H1 (cell line): ENCODE data around the gene RAB7B.

Experiments used
- CHD2 ChIP-seq: IDR thresholded peaks from 2 replicates; pipeline ENCODE4 v1.6.1; 2012; ENCODE audit warnings: low read length, improper control_type of control experiment
- RAD21 ChIP-seq, 2 experiments: IDR thresholded peaks in 1 of 2; conservative IDR thresholded peaks in 1 of 2; 2 replicates each; pipeline ENCODE4 v1.6.1; 2011; ENCODE audit warnings: low read depth in 2 of 2, low read length in 2 of 2, improper control_type of control experiment in 1 of 2, inconsistent platforms in 1 of 2, mild to moderate bottlenecking in 1 of 2, moderate library complexity in 1 of 2
- RXRA ChIP-seq: IDR thresholded peaks from 2 replicates; pipeline ENCODE4 v1.6.1; 2011; ENCODE audit warnings: low read depth, mild to moderate bottlenecking, low read length, moderate library complexity; ENCODE audit not compliant: insufficient read depth

DNA sequence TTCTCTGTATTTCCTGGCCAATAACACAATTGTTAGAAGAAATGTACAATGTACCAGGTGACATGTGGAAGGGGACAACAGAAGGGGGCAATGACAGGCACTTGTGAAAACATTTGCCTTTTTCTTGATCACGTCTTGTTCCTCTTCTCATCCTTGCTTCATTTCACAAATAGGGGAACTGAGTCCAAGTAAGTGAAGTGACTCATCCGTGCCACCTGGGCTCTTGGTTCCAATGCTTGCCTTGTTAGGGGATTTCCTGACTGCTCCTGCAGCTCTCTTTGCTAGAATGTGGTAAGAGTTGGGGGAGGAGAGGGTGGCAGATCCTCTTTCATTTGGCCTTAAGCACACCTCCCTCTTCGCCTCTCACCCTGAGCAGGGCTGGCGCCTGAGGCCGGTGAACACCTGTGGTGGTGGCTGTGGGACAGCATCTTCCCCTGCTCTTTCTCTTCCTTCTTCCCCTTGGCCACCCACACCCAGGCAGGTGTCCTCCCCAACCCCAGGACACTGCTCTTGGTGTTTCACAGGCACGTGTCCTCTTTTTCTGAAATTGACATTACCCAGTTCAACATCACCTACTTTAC is 47.5 kb upstream of the RAB7B start:
- no peak for TF ChIP-seq RXRA
- TF ChIP-seq RAD21 (IDR thresholded peaks at IDR 0.05 in 1 of 2, conservative IDR thresholded peaks at IDR 0.05 in 1 of 2; ENCODE audit: low read depth in 2 of 2, low read length in 2 of 2) = no peak
- no peak for TF ChIP-seq CHD2
